Body of pancreas (tissue), 4 donors: ENCODE measurements around the gene MLPH. TPM values are rescaled to one million over a fixed set of nuclear protein-coding genes. Genes with fewer than 3 reads are reported as not detected.

Experiments
- ATAC-seq: fragments of 150-250 bp; one replicate; pipeline ENCODE4 v1.9.1; 2016
- DNase-seq, 4 donors: peaks; one replicate each; pipeline ENCODE4 v3.0.0-alpha.2; 2019
- H3K27ac ChIP-seq, 4 donors: fragments of 200-600 bp; sonication (generic); 1 replicate in 3 of 4; 2 replicates in 1 of 4; pipeline versions ENCODE4 v1.5.1 to v1.6.1; 2016 to 2019; ENCODE audit warnings: mild to moderate bottlenecking in 1 of 4, mixed read lengths in 1 of 4, moderate library complexity in 1 of 4
- H3K27me3 ChIP-seq, 2 donors: fragments of 200-600 bp; sonication (generic); one replicate each; pipeline ENCODE4 v1.6.0; 2016; ENCODE audit warnings: mild to moderate bottlenecking in 1 of 2
- H3K36me3 ChIP-seq, 2 donors: fragments of 200-600 bp; sonication (generic); replicated peaks in 1 of 2; 2 replicates each; pipeline ENCODE4 v1.5.1; 2016; ENCODE audit warnings: low read depth in 2 of 2; ENCODE audit not compliant: insufficient read depth in 1 of 2
- H3K4me1 ChIP-seq: fragments of 200-600 bp; sonication (generic); one replicate; pipeline ENCODE4 v1.6.0; 2016
- H3K4me3 ChIP-seq, 2 donors: fragments of 200-600 bp; sonication (generic); 1 replicate in 1 of 2; 2 replicates in 1 of 2; pipeline ENCODE4 v1.5.1; 2016 to 2019
- H3K9me3 ChIP-seq, 3 donors: fragments of 200-600 bp; sonication (generic); 1 replicate in 2 of 3; 2 replicates in 1 of 3; pipeline ENCODE4 v1.5.1; 2016
- POLR2A ChIP-seq, 3 donors: fragments of 450-650 bp; IDR thresholded peaks; one replicate each; pipeline ENCODE4 v1.6.1; 2016; ENCODE audit warnings: antibody characterized with exemption in 3 of 3, mild to moderate bottlenecking in 2 of 3
- WGBS, 2 donors: methylation state at CpG; one replicate each; pipeline ENCODE4 v1.1.5; 2017; 5-methylcytosine and 5-hydroxymethylcytosine counted together
- intact Hi-C: fragments of 100-400 bp; cut with DNase I; formaldehyde crosslinking; loops from one replicate; pipeline ENCODE4 v1.15.1; 2023
- total RNA-seq, 2 donors: library from RNA; depleted of rRNA; stranded (reverse); fragments of >200 nt; gene quantifications; one replicate each; pipeline ENCODE4 v1.1.0, GENCODE V29; 2016
- TF ChIP-seq, protein P1 (sequence below), 7 experiments: fragments of 450-650 bp in 4 of 7; fragments of 200-600 bp in 3 of 7; sonication (generic) in 3 of 7; IDR thresholded peaks; one replicate each; pipeline ENCODE4 v1.5.1; 2016 to 2019; ENCODE audit warnings: antibody characterized with exemption in 7 of 7

The MLPH gene
- total RNA-seq, 2 donors from 2014 or later, result 30.3 to 64.3 TPM

DNA sequence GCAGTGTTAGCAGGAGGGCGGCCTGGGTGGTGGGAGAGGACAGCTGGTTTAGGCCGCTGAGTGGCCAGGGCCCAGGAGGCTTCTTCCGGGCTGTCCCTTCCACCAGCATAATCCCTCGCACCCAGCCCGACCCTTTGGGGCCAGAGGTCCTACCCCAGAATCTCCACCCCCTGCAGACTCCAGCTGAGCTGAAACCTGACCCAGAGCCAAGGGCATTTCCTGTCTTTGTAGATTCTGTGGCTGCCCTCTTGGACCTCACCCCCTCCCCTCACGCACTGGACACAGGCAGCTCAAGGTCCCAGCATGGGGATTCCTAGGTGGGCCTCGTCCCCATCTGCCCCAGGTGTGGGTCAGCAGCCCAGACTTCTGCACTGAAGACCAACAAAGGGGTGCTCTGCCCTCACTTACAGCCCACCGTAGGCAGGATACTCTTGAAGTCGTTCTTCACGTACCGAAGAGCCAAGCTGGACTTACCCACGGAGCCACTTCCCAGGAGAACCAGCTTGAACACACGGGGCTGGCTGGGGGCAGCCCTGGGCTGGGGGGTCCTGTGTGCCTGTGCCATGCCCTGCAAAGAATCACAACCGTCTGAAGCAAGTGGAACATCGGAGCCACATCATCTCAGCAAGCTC, 98.7 kb downstream of the MLPH start:
- Histone ChIP-seq H3K27me3 (no peaks in the 10 kb centered on the region), H3K27ac (no peak overlapping the region), H3K36me3 (no peaks in the 10 kb centered on the region), H3K4me1 (peaks cover 57% of the 10 kb centered on the region), H3K4me3 (no peak overlapping the region), H3K9me3 (no peaks in the 10 kb centered on the region)
- WGBS, 2 donors, result 80 to 82% methylated on average over 12 to 15 of the region's 15 CpGs
- ATAC-seq (no peak), DNase-seq (no peak)
- TF ChIP-seq POLR2A (IDR thresholded peaks at IDR 0.05), result no peak
- TF ChIP-seq, protein P1, sequence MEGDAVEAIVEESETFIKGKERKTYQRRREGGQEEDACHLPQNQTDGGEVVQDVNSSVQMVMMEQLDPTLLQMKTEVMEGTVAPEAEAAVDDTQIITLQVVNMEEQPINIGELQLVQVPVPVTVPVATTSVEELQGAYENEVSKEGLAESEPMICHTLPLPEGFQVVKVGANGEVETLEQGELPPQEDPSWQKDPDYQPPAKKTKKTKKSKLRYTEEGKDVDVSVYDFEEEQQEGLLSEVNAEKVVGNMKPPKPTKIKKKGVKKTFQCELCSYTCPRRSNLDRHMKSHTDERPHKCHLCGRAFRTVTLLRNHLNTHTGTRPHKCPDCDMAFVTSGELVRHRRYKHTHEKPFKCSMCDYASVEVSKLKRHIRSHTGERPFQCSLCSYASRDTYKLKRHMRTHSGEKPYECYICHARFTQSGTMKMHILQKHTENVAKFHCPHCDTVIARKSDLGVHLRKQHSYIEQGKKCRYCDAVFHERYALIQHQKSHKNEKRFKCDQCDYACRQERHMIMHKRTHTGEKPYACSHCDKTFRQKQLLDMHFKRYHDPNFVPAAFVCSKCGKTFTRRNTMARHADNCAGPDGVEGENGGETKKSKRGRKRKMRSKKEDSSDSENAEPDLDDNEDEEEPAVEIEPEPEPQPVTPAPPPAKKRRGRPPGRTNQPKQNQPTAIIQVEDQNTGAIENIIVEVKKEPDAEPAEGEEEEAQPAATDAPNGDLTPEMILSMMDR (IDR thresholded peaks at IDR 0.05), result no peak
- intact Hi-C loops, result loop anchor here (10.0 kb wide), 1 partner anchor 159 kb away; no protein-coding TSS in a partner anchor

DNA sequence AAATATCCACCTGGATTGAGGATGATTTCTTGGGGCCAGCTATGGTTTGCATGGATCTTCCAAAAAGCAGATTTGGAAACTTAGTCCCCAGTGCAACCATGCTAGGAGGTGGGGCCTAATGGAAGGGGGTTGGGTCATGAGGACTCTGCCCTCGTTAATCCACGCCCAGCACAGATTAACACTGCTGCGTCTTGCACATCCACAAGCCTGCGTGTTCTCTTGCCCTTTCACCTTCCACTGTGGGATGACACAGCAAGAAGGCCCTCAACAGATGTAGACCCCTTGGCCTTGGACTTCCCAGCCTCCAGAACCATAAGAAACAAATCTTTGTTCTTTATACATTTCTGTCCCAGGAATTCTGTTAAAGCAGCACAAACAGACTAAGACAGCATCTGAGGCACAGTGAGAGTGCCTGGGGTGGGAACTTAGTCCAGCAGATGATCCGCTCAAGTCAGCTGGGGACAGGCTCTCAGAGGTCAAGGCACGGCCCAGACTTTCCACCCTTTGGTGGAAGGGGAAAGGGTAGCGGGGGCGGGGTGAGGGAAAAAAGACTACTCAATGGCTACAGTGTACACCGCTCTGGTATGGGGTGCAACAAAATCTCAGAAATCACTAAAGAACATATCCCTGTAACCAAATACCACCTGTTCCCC, 101.1 kb downstream of the MLPH start:
- ATAC-seq (no peak), DNase-seq (peak in 1 of 4 donors; percentile 20)
- no peaks in the 10 kb centered on the region for H3K27me3 ChIP-seq
- TF ChIP-seq, protein P1 (IDR thresholded peaks at IDR 0.05), result no peak
- no peak for TF ChIP-seq POLR2A (IDR thresholded peaks at IDR 0.05)
- H3K36me3 ChIP-seq, result no peaks in the 10 kb centered on the region
- intact Hi-C loops, result loop anchor here (10.0 kb wide), 1 partner anchor 157 kb away; no protein-coding TSS in a partner anchor
- no peaks in the 10 kb centered on the region for H3K9me3 ChIP-seq
- no peak overlapping the region for H3K4me3 ChIP-seq
- peak overlapping the region in 1 of 4 donors; percentile 95 for H3K27ac ChIP-seq
- 77 to 87% methylated on average over 9 of the region's 9 CpGs for WGBS, 2 donors
- H3K4me1 ChIP-seq, result peaks cover 60% of the 10 kb centered on the region

DNA sequence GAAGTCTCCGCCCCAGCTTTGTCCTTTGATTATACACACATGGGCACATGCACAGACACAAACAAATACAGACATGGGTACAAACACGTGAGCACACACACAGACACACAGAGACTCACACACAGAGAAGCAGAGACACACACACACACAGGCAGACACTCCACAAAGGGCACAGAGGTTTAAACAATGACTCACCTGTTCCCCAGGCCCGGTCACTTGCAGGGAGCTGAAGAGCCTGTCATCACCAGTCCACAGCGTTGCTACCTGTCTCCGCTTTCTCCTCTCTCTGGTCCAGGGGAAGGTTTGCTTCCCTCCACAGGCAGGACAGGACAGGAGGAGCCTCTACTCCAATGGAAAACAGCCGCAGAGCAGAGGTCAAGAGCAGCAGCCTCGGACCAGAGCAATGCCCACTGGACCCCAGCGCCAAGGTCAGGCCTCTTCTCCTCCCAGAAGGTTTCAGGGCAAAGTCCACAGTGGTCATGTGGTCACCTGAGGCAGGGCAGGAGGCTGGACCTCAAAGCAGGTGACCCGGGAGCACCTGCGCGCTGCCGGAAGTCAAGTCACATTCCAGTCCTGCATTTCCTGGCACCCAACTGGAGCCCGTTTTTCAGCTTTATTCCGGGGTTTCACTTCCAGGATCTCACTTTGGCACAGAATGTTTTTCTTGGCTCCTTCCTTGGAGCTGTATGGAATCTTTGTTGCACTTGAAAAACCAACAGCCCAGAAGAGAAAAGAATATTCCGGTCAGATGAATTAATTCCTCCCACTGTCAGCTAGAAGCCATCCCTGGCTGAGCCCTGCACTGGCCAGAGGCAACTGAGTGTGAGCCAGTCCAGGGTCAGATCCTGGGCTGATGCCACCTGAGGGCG, 103.5 kb downstream of the MLPH start, which contains the start of gene RAB17:
Gene RAB17 (minus strand): TSS at position 463 of the 869 bp plus-strand sequence. CDS start 4,580 bp downstream, outside the sequence.
- Histone ChIP-seq H3K9me3 (no peaks in the 10 kb centered on the region), H3K4me3 (peak within 1 kb of the TSS; percentile 2 to 16), H3K36me3 (no peaks in the 10 kb centered on the region), H3K27ac (peak within 1 kb of the TSS; percentile 90 to 95 (median 93)), H3K4me1 (peaks cover 79% of the 10 kb centered on the region), H3K27me3 (no peaks in the 10 kb centered on the region)
- ATAC-seq (peak; percentile 89), DNase-seq (peak; percentile 87 to 94 (median 92))
- TF ChIP-seq POLR2A (IDR thresholded peaks at IDR 0.05), result peak; percentile 14 to 69 (median 66)
- TF ChIP-seq, protein P1 (IDR thresholded peaks at IDR 0.05), result no peak
- 7 to 10% methylated on average over 14 to 16 of the region's 16 CpGs for WGBS, 2 donors
- intact Hi-C loops, result no loop called here

DNA sequence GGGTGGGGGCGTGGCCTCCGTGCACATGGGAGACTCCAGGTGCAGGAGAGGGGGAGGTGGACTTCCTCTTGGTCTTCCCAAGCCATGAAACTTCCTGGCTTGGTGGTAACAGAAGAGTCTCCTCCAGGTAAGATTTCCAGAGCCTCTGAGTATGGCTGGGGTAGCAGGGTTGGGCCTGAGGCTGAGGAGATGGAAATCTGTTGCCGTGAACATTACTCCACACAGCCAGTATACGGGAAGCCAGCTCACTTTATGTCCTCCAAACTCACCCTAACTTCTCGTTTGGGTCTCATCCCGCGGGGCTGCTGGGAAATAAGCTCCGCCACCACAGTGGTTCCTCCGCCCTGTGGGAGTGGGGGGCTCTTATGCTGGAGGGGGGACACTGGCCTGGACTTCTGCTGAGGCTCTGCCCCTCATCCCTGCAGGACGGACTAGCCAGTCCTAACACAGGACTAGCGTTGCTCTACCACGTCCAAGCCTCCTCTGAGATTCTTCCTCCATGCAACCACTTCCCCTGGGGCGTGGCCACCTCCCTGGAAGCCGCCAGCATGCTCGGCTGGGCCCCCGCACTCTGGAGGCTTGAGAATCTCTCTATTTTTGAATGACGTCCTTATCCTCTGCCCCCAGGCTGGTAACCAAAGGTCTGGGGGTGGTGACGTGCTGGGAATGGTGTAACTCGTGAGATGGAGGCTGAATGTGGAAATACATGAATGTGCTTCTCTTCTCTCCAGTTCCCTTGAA, 104.3 kb downstream of the MLPH start:
- DNase-seq, result peak; percentile 27 to 86 (median 85)
- Histone ChIP-seq H3K36me3 (no peaks in the 10 kb centered on the region), H3K4me3 (peak overlapping the region in 1 of 2 donors; percentile 16), H3K27ac (peak overlapping the region; percentile 90 to 95 (median 93)), H3K9me3 (no peaks in the 10 kb centered on the region), H3K27me3 (no peaks in the 10 kb centered on the region), H3K4me1 (peaks cover 81% of the 10 kb centered on the region)
- TF ChIP-seq, protein P1 (IDR thresholded peaks at IDR 0.05), result no peak
- TF ChIP-seq POLR2A (IDR thresholded peaks at IDR 0.05), result no peak
- ATAC-seq, result no peak
- WGBS, 2 donors, result 23 to 34% methylated on average over 8 to 19 of the region's 19 CpGs
- intact Hi-C loops, result no loop called here
